Renal cortical epithelial cell (primary cell): ENCODE measurements around the gene PIEZO1. TPM values are rescaled to one million over a fixed set of nuclear protein-coding genes. Genes with fewer than 3 reads are reported as not detected.
"Not testable (repeated sequence)": the region's sequence is repeated elsewhere in the genome, so short reads cannot be mapped to it uniquely, and the experiment has no call there.

Experiments
- DNase-seq: peaks from one replicate; pipeline ENCODE4 v3.0.0-alpha.2; 2011; ENCODE audit warnings: low read depth
- total RNA-seq: library from RNA; depleted of rRNA; stranded (reverse); fragments of >200 nt; gene quantifications from 2 replicates; pipeline ENCODE4 v1.2.3, GENCODE V29; 2014

Gene PIEZO1
- total RNA-seq, 1 donor from 2014 or later, result 282 TPM

- no peak for DNase-seq
Measured at GRCh38 chr16:88672776-88673175, 112.2 kb downstream of the PIEZO1 start.

GRCh38 chr16:88671806-88672205, 113.2 kb downstream of the PIEZO1 start:
- no peak for DNase-seq

GRCh38 chr16:88669980-88670379, 115.0 kb downstream of the PIEZO1 start:
- no peak for DNase-seq

- not testable (repeated sequence) for DNase-seq
Measured at GRCh38 chr16:88669493-88669892, 115.5 kb downstream of the PIEZO1 start.

- no peak for DNase-seq
Measured at GRCh38 chr16:88667461-88667860, 117.6 kb downstream of the PIEZO1 start.

GRCh38 chr16:88665570-88665969, 119.5 kb downstream of the PIEZO1 start:
- DNase-seq, result no peak

Other genes with a start within 250 kb of the PIEZO1 start
- gene ZC3H18, start 214.8 kb downstream of the PIEZO1 start, total RNA-seq, result 7.8 and 20.6 TPM in 2 replicates
- gene IL17C, start 146.6 kb downstream of the PIEZO1 start, total RNA-seq, result not detected in 2 replicates
- gene CYBA, start 134.2 kb downstream of the PIEZO1 start, total RNA-seq, result 594 and 1,266 TPM in 2 replicates
- gene MVD, start 122.1 kb downstream of the PIEZO1 start, total RNA-seq, result 29.6 and 87.2 TPM in 2 replicates
- gene SNAI3, start 98.7 kb downstream of the PIEZO1 start, total RNA-seq, result 0.05 and 0.35 TPM in 2 replicates
- 8.4 and 9.7 TPM in 2 replicates for gene RNF166, start 78.8 kb downstream of the PIEZO1 start, total RNA-seq
- 5.6 and 11.1 TPM in 2 replicates for gene CTU2, start 78.7 kb downstream of the PIEZO1 start, total RNA-seq
- gene CDT1, start 18.6 kb upstream of the PIEZO1 start, total RNA-seq, result 1.1 and 7.6 TPM in 2 replicates
- gene APRT, start 26.7 kb upstream of the PIEZO1 start, total RNA-seq, result 55.4 and 98.3 TPM in 2 replicates
- gene GALNS, start 71.7 kb upstream of the PIEZO1 start, total RNA-seq, result 14.4 and 41.0 TPM in 2 replicates
- 22.5 and 38.7 TPM in 2 replicates for gene TRAPPC2L, start 71.9 kb upstream of the PIEZO1 start, total RNA-seq
- not detected in 2 replicates for gene PABPN1L, start 81.4 kb upstream of the PIEZO1 start, total RNA-seq
- gene CBFA2T3, start 192.0 kb upstream of the PIEZO1 start, total RNA-seq, result not detected in 2 replicates